ENCODE results near the gene MUCL3.
"Not testable (repeated sequence)": the region's sequence is repeated elsewhere in the genome, so short reads cannot be mapped to it uniquely, and the experiment has no call there.

MUCL3 gene

DNA sequence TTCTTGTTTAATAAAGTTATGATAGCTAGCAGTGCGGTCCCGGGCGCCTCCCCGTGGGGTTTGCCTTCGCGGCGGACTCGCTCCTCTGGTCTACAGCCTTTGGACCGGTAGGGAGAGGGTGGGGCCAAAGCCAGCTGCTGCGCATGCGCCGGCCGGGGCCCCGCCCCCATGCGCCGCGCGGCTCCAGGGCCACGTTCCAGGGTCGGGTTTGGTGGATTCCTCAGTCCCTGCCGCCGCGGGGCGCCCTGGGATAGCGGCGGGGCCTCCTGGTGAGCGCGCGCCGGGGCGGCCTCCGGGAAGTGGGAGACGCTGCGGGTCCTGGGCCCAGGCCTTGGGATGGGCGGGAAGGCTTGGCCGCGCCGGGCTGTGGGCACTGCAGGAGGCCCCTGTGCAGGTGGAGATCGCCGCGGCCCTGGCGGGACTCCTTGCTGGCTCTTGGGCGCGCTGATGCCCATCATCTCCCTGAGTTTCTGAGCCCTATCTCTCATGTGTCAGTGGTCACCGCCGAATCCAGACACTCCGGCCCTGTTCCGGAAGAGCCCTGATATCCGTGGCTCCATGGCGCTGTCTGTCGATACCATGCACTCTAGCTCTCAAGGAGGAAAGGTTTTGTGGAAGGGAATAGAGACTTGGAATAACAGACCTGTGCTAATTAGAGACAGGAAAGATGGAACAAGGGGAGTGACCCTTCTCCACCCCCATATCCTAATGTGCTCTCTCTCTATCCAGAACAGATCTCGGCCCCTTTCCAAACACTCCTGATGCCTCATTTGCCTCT, 26.5 kb upstream of the MUCL3 start, which contains the start of gene VARS2:
Gene VARS2 (plus strand): TSS at position 163 of the 778 bp plus-strand sequence. CDS start 599 bp downstream, at position 762.
- H3K4me3 ChIP-seq (ENCODE audit: low read depth, low read length): peak within 1 kb of the TSS; percentile 52
- TF ChIP-seq CTCF (IDR thresholded peaks at IDR 0.05; ENCODE audit: low read depth, low read length): no peak

GRCh38 chr6:30914854-30915590, 25.8 kb upstream of the MUCL3 start:
- TF ChIP-seq CTCF (IDR thresholded peaks at IDR 0.05; ENCODE audit: low read depth, low read length): no peak
- peak overlapping the region; percentile 52 for H3K4me3 ChIP-seq (ENCODE audit: low read depth, low read length)

- peak; percentile 53 for TF ChIP-seq CTCF (IDR thresholded peaks at IDR 0.05; ENCODE audit: low read depth, low read length)
- no peak overlapping the region for H3K4me3 ChIP-seq (ENCODE audit: low read depth, low read length)
These were observed 25.2 kb upstream of the MUCL3 start for GRCh38 chr6:30915591-30915946.

DNA sequence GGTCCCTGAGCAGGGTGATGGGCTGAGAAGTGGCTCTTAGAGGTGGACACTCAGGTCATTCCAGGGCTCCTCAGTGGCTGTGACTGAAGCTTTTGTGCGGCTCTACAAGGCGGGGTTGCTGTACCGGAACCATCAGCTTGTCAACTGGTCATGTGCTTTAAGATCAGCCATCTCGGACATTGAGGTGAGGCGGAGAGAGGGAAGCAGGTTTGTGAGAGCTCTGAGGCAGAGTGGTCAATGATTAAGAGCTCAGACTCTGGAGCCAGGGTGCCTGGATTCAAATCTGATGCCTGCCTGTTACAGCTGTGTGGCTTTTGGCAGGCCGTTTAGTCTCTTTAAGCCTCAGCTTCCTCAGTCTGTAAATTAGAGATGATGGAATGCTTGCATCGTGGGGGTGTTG, 23.7 kb upstream of the MUCL3 start:
- H3K4me3 ChIP-seq (ENCODE audit: low read depth, low read length): no peak overlapping the region
- no peak for TF ChIP-seq CTCF (IDR thresholded peaks at IDR 0.05; ENCODE audit: low read depth, low read length)

- TF ChIP-seq CTCF (IDR thresholded peaks at IDR 0.05; ENCODE audit: low read depth, low read length): no peak
- no peak overlapping the region for H3K4me3 ChIP-seq (ENCODE audit: low read depth, low read length)
These were observed 23.3 kb upstream of the MUCL3 start for GRCh38 chr6:30917487-30917886.

DNA sequence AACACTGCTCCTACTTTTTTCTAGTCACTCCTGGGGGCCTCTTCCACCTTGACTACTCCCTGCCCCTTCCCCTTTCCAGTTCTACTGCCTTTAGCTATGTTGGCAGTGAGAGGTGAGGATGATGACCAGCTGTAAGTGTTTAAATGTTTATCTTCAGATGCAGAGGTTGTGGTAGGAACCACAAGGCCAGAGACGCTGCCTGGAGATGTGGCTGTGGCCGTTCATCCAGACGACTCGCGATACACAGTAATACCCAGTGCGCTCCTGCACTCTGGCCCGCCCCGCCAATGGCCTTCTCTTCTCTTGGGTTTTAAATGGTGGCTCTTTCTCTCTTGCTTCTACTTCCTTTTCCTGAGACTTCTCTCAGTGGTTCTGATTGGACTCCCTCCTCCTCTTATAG, 22.1 kb upstream of the MUCL3 start:
- no peak for TF ChIP-seq CTCF (IDR thresholded peaks at IDR 0.05; ENCODE audit: low read depth, low read length)
- H3K4me3 ChIP-seq (ENCODE audit: low read depth, low read length): no peak overlapping the region

GRCh38 chr6:30922447-30922852, 18.3 kb upstream of the MUCL3 start:
- TF ChIP-seq CTCF (IDR thresholded peaks at IDR 0.05; ENCODE audit: low read depth, low read length): no peak
- H3K4me3 ChIP-seq (ENCODE audit: low read depth, low read length): no peak overlapping the region

DNA sequence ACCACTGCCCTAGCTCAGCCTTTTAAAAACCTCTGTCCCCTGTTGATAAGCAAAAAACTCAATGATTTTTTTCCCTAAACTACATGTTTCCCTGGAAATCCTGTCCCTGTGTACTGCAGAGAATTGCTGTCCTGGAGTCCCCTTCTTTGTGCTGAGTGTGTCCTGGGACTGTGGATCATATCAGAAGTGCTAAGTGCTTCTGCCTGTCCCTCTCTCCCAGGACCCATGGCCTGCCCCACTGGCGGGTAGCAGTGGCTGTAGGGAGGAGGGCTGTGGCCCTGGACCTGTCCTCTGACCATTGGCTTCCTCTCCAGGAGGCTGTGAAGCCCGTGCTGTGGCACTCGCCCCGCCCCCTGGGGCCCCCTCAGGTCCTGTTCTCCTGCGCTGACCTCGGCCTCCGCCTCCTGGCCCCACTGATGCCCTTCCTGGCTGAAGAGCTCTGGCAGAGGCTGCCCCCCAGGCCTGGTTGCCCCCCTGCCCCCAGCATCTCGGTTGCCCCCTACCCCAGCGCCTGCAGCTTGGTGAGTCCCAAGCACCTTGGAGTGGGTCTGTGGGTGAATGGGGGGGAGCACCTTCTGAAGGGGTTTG, 16.6 kb upstream of the MUCL3 start:
- H3K4me3 ChIP-seq (ENCODE audit: low read depth, low read length): not testable (repeated sequence)

All from WI38 (cell line).